ENCODE results near the gene APOB. TPM values are rescaled to one million over a fixed set of nuclear protein-coding genes. Genes with fewer than 3 reads are reported as not detected.

Gene APOB
- total RNA-seq, 3 donors from 2014 or later = 3.2 to 5.6 (median 4.3) TPM

- no peak overlapping the region for H3K27ac ChIP-seq
- no peaks in the 10 kb centered on the region for H3K27me3 ChIP-seq
- H3K4me1 ChIP-seq = no peaks in the 10 kb centered on the region
- no peak overlapping the region for H3K4me3 ChIP-seq
- no peak for DNase-seq (ENCODE audit: low spot score in 2 of 2)
- no peaks in the 10 kb centered on the region for H3K36me3 ChIP-seq
- TF ChIP-seq POLR2A (IDR thresholded peaks at IDR 0.05) = no peak
- TF ChIP-seq POLR2AphosphoS5 (IDR thresholded peaks at IDR 0.05) = no peak
- TF ChIP-seq CTCF (IDR thresholded peaks at IDR 0.05) = no peak
- intact Hi-C loops (cut with DNase I; ENCODE audit: low total_unique reads) = no loop called here
- H3K9me3 ChIP-seq = no peaks in the 10 kb centered on the region
Measured at GRCh38 chr2:20997953-20998722, 45.7 kb downstream of the APOB start.

GRCh38 chr2:20994130-20994529 lies 49.7 kb downstream of the APOB start:
- intact Hi-C loops (cut with DNase I; ENCODE audit: low total_unique reads) = no loop called here
- no peak for DNase-seq (ENCODE audit: low spot score in 2 of 2)
- Histone ChIP-seq H3K27ac (no peak overlapping the region), H3K36me3 (no peaks in the 10 kb centered on the region), H3K27me3 (no peaks in the 10 kb centered on the region), H3K4me1 (no peaks in the 10 kb centered on the region), H3K9me3 (no peaks in the 10 kb centered on the region), H3K4me3 (no peak overlapping the region)
- TF ChIP-seq CTCF (IDR thresholded peaks at IDR 0.05) = no peak
- TF ChIP-seq POLR2A (IDR thresholded peaks at IDR 0.05) = no peak
- no peak for TF ChIP-seq POLR2AphosphoS5 (IDR thresholded peaks at IDR 0.05)

- DNase-seq (ENCODE audit: low spot score in 2 of 2) = no peak
- no peaks in the 10 kb centered on the region for H3K4me1 ChIP-seq
- intact Hi-C loops (cut with DNase I; ENCODE audit: low total_unique reads) = no loop called here
- H3K36me3 ChIP-seq = no peaks in the 10 kb centered on the region
- H3K9me3 ChIP-seq = no peaks in the 10 kb centered on the region
- H3K27ac ChIP-seq = no peak overlapping the region
- H3K4me3 ChIP-seq = no peak overlapping the region
- no peaks in the 10 kb centered on the region for H3K27me3 ChIP-seq
- no peak for TF ChIP-seq POLR2A (IDR thresholded peaks at IDR 0.05)
- TF ChIP-seq POLR2AphosphoS5 (IDR thresholded peaks at IDR 0.05) = no peak
- no peak for TF ChIP-seq CTCF (IDR thresholded peaks at IDR 0.05)
Measured at GRCh38 chr2:20992201-20992711, 51.6 kb downstream of the APOB start.

- Histone ChIP-seq H3K4me3 (no peak overlapping the region), H3K27me3 (no peaks in the 10 kb centered on the region), H3K9me3 (no peaks in the 10 kb centered on the region), H3K27ac (no peak overlapping the region), H3K36me3 (no peaks in the 10 kb centered on the region), H3K4me1 (no peaks in the 10 kb centered on the region)
- no peak for TF ChIP-seq POLR2AphosphoS5 (IDR thresholded peaks at IDR 0.05)
- TF ChIP-seq CTCF (IDR thresholded peaks at IDR 0.05) = no peak
- TF ChIP-seq POLR2A (IDR thresholded peaks at IDR 0.05) = no peak
- intact Hi-C loops (cut with DNase I; ENCODE audit: low total_unique reads) = no loop called here
- DNase-seq (ENCODE audit: low spot score in 2 of 2) = no peak
Measured at GRCh38 chr2:20990442-20991430, 53.1 kb downstream of the APOB start.

All from breast epithelium (tissue), 4 donors.